WI38 (cell line): Measurements from ENCODE around the gene RETSAT.
"Not testable (repeated sequence)": the region's sequence is repeated elsewhere in the genome, so short reads cannot be mapped to it uniquely, and the experiment has no call there.

Experiments used
- H3K4me3 ChIP-seq: 2 replicates; pipeline ENCODE4 v1.5.1; 2011; ENCODE audit warnings: low read depth, mild to moderate bottlenecking, control low read depth, low read length
- CTCF ChIP-seq: IDR thresholded peaks from 2 replicates; pipeline ENCODE4 v1.5.1; 2012; ENCODE audit warnings: low read depth, mild to moderate bottlenecking, control low read depth, low read length

Gene RETSAT

GRCh38 chr2:85342156-85342555 lies 12.2 kb downstream of the RETSAT start:
- H3K4me3 ChIP-seq, result no peak overlapping the region
- no peak for TF ChIP-seq CTCF

- no peak overlapping the region for H3K4me3 ChIP-seq
- TF ChIP-seq CTCF, result no peak
Measured at GRCh38 chr2:85341269-85342029, 12.9 kb downstream of the RETSAT start.

GRCh38 chr2:85340034-85340892 lies 14.1 kb downstream of the RETSAT start:
- TF ChIP-seq CTCF, result no peak
- no peak overlapping the region for H3K4me3 ChIP-seq

GRCh38 chr2:85334928-85335327 lies 19.4 kb downstream of the RETSAT start:
- H3K4me3 ChIP-seq, result no peak overlapping the region
- TF ChIP-seq CTCF, result no peak

GRCh38 chr2:85333877-85334276 lies 20.5 kb downstream of the RETSAT start:
- H3K4me3 ChIP-seq, result not testable (repeated sequence)

- H3K4me3 ChIP-seq, result no peak overlapping the region
- no peak for TF ChIP-seq CTCF
Measured at GRCh38 chr2:85330839-85331636, 23.3 kb downstream of the RETSAT start.

- not testable (repeated sequence) for H3K4me3 ChIP-seq
Measured at GRCh38 chr2:85329701-85330100, 24.6 kb downstream of the RETSAT start.
